Measurements from ENCODE around the gene ASL.
A peak's percentile ranks its signal among the peaks of the same experiment; 100 is the strongest.
"Not testable (repeated sequence)": the region's sequence is repeated elsewhere in the genome, so short reads cannot be mapped to it uniquely, and the experiment has no call there.

ASL gene

DNA sequence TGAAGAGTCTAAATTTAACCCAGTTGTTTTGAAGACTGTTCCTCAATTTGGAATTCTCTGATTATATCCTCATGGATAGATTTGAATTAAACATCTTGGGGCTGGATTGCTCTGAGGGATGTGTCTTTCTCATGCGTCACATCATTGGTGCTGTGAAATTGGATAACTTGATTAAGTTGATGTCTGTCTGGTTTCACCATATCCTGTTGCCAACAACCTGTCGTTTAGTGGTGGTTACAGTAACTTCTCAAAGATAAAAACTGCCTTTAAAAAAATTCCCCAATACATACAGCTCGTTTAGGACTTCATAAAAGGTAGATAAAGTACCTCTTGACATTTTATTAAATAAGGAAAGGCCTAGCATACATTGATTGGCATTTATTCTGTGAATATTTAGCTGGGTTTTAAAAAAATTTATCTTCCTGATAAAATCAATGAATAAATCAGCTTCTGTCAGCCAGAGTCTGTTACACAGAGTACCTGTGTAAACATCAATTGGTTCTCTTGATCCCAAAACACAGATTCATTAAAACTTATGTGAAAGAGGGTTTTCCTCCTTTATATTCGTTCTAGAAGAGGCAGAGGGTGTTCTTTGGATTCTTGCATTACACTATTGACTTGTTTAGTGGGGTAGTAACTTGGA is 49.6 kb downstream of the ASL start:
- H3K36me3 ChIP-seq (replicated peaks): peaks cover 2% of the 10 kb centered on the region
- DNase-seq: no peak
- no peaks in the 10 kb centered on the region for H3K27me3 ChIP-seq (replicated peaks)
- no peak overlapping the region for H3K27ac ChIP-seq
- TF ChIP-seq, protein P1, sequence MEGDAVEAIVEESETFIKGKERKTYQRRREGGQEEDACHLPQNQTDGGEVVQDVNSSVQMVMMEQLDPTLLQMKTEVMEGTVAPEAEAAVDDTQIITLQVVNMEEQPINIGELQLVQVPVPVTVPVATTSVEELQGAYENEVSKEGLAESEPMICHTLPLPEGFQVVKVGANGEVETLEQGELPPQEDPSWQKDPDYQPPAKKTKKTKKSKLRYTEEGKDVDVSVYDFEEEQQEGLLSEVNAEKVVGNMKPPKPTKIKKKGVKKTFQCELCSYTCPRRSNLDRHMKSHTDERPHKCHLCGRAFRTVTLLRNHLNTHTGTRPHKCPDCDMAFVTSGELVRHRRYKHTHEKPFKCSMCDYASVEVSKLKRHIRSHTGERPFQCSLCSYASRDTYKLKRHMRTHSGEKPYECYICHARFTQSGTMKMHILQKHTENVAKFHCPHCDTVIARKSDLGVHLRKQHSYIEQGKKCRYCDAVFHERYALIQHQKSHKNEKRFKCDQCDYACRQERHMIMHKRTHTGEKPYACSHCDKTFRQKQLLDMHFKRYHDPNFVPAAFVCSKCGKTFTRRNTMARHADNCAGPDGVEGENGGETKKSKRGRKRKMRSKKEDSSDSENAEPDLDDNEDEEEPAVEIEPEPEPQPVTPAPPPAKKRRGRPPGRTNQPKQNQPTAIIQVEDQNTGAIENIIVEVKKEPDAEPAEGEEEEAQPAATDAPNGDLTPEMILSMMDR (IDR thresholded peaks at IDR 0.05; ENCODE audit: low read depth, low read length, missing control alignments): no peak
- H3K4me3 ChIP-seq (ENCODE audit: low read depth, low read length): no peak overlapping the region
- in situ Hi-C loops (cut with HindIII; ENCODE audit: low pct_ligation_motif_present, low sequenced_read_pairs): no loop called here

DNA sequence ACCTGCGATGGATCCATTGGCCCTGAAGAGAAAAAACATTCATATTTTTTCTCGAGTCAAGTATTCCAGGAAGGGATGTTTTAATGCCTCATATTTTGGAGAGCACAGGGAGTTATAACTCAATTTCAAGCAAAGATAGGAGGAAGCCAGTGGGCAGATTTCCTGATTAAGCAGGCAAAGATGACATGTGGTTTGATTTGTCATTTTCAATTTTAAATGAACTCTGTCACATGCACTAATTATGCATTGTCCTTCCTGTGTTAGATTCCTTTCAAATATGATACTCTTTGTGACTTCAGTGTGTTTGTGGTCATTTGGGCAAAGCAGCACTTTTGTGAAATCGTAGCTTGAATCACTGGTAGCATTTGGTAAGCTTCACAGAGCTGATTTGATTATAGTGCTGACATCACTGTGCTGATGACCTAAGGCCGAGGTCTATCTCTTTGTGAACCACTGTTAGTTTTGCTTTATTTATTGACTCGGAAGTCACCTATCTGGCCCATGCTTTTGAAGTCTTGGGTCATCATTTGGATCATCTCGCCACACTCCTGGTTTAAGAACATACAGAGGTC is 50.2 kb downstream of the ASL start:
- DNase-seq; H3K27ac ChIP-seq; H3K27me3 ChIP-seq (replicated peaks); H3K4me3 ChIP-seq (ENCODE audit: low read depth, low read length); in situ Hi-C loops (cut with HindIII; ENCODE audit: low pct_ligation_motif_present, low sequenced_read_pairs); H3K36me3 ChIP-seq (replicated peaks): not testable (repeated sequence)

DNA sequence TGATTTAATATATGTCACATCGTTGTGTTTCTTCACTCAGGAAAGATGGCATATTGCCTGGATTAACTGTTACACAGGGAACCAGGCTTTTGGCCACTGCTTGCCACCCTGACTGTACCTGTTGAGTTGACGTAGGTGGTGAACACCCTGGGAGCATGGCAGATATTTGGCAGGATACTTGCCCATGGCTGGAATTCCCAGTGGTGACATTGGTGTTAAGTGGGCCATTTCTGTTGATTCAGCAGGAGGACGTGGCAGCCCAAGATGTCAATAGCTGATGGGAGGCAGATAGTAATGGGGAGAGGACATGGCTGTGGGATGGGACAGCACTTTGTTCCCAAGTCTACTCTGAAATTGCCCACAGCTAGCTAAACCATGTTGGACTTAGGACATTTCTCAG is 51.6 kb downstream of the ASL start:
- H3K27ac ChIP-seq; H3K27me3 ChIP-seq (replicated peaks); in situ Hi-C loops (cut with HindIII; ENCODE audit: low pct_ligation_motif_present, low sequenced_read_pairs); DNase-seq; H3K4me3 ChIP-seq (ENCODE audit: low read depth, low read length): not testable (repeated sequence)
- peaks cover 16% of the 10 kb centered on the region for H3K36me3 ChIP-seq (replicated peaks)

DNA sequence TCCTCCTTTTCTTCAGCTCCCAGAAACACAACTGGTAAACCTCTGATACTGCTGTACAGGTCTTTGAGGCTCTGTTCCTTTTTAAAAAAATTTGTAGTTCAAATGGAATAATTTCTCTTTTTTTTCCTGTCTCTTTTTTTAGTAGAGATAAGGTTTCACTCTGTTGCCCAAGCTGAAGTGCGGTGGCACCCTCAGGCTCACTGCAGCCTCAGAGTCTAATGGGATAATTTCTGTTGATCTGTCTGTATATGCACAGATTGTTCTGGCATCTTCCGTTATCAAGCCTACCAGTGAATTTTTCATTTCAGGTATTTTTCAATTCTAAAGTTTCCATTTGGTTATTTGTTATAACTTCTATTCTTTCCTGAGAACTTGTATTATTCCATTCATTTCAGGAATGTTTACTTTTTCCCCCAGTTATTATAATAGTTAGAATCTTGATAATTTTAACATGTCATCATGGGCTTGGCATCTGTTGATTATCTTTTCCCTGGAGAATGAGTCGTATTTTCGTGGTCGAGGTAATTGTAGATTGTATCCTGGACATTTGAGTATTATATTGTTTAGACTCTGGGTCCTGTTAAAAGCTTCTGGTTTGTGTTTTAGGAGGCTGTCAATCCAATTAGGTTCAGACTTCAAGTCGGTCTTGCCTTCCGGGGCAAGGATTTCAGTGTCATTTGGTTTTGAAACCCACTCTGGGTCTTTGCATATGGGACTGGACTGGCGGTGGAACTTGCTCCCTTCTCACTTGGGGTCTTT is 63.6 kb downstream of the ASL start:
- no peak overlapping the region for H3K4me3 ChIP-seq (ENCODE audit: low read depth, low read length)
- in situ Hi-C loops (cut with HindIII; ENCODE audit: low pct_ligation_motif_present, low sequenced_read_pairs): no loop called here
- peaks cover 37% of the 10 kb centered on the region for H3K36me3 ChIP-seq (replicated peaks)
- H3K27ac ChIP-seq: peak overlapping the region; percentile 39
- TF ChIP-seq, protein P1 (IDR thresholded peaks at IDR 0.05; ENCODE audit: low read depth, low read length, missing control alignments): no peak
- no peaks in the 10 kb centered on the region for H3K27me3 ChIP-seq (replicated peaks)
- DNase-seq: peak; percentile 29

DNA sequence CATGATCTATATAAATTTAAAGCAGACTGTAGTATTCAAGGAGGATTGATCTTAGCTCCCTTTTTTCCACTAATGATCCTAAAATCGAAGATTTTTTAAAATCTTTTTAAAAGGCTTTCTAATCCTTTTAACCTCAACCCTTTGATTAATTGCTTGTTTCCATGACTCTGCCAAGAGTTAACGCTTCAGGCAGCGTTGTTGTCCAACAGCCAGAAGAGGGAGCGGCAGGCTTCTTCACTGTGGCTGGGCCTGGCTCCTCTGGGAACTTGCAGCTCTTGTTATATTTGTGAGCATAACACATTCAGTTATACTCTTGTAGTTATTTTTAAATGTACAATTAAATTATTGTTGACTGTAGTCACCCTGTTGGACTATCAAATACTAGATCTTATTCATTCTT is 65.3 kb downstream of the ASL start:
- TF ChIP-seq, protein P1 (IDR thresholded peaks at IDR 0.05; ENCODE audit: low read depth, low read length, missing control alignments): peak; percentile 83
- peak; percentile 66 for DNase-seq
- Histone ChIP-seq H3K4me3 (ENCODE audit: low read depth, low read length) (no peak overlapping the region), H3K27ac (no peak overlapping the region), H3K27me3 (replicated peaks) (no peaks in the 10 kb centered on the region), H3K36me3 (replicated peaks) (peaks cover 29% of the 10 kb centered on the region)
- in situ Hi-C loops (cut with HindIII; ENCODE audit: low pct_ligation_motif_present, low sequenced_read_pairs): no loop called here

DNA sequence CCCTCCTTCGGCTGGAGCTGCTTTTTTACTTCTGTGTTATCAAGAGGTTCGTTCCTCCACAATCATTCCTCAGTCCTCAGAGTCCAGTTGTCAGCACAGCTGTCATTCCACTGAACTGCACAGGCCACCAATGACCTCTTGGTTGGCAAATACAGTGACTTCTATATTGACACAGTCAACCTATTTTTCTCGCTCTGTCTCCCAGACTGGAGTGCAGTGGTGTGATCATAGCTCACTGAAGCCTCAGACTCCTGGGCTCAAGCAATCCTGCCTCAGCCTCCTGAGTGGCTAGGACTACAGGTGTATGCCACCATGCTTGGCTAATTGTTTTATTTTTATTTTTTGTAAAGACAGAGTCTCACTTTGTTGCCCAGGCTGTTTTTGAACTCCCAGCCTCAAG is 66.7 kb downstream of the ASL start:
- TF ChIP-seq, protein P1 (IDR thresholded peaks at IDR 0.05; ENCODE audit: low read depth, low read length, missing control alignments): no peak

More for the DNA sequence above, 66.7 kb downstream of the ASL start:
- in situ Hi-C loops (cut with HindIII; ENCODE audit: low pct_ligation_motif_present, low sequenced_read_pairs): no loop called here
- DNase-seq: no peak
- Histone ChIP-seq H3K36me3 (replicated peaks) (peaks cover 21% of the 10 kb centered on the region), H3K27ac (no peak overlapping the region), H3K4me3 (ENCODE audit: low read depth, low read length) (no peak overlapping the region), H3K27me3 (replicated peaks) (no peaks in the 10 kb centered on the region)
